NCI-H1105 treated with DMSO at 0.1 percent for 48 hours (cell line): ENCODE results near the gene GID4.

Experiments used
- DNase-seq: peaks from one replicate; lab custom pipeline; 2025; lab: John Stamatoyannopoulos, UW

Gene GID4

DNA sequence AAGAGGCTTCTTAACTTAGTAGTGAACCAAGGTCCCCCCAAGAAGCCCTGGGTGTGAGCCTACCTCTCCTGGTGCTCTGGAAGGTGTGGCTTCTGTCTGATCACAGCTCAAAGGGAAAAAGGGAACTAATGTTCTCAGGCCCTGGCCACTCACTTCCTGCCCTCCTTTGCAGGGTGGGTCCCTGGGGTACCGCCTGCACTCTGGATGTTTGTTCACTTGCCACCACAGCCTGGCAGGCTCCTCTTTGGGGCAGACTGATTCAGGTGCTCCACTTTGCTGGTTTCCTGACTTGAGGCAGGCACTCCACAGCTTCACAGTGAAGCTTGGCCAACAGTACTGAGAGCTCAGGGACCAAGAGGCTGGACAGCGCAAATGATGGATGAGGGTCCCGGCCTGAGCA lies 63.4 kb downstream of the GID4 start:
- no peak for DNase-seq

DNA sequence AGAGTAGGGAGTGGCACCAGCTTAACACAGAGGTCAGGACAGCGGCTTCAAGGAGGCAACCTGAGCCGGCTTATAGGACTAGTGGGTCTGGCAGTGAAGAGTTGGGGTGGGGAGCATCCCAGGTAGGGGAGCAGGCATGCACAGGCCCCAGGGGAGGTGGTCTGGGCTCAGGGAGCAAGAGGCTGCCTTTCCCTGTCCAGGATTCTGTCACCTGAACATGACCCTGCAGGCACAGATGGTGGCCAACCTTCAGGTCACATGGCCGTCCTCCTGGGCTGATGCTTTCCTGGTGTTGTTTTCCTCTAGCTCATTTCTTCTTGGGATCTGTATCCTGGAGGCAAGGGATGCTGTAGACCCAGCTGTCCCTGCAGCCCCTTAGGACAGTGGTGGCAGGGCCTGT lies 65.8 kb downstream of the GID4 start:
- DNase-seq = no peak

- no peak for DNase-seq
Observed at GRCh38 chr17:18105595-18105994, 66.4 kb downstream of the GID4 start.

DNA sequence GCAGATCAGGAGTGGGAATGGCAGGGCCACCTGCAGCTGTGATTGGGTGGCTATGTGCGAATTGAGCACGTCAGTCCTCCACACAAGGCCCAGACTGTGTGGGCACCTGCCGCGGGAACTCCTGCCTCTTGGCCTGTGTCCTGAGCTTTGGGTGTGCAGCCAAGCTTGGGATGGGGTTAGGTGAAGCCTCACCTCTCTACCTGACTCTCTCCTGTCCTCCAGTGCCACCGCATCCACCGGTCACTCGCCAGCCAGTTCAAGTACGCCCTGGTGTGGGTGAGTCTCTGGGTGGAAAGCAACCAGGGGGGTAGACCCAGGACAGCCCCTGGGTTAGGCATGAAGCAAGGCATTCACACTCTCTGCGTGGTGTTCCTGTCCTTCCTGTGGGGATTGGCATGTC lies 67.0 kb downstream of the GID4 start:
- no peak for DNase-seq

DNA sequence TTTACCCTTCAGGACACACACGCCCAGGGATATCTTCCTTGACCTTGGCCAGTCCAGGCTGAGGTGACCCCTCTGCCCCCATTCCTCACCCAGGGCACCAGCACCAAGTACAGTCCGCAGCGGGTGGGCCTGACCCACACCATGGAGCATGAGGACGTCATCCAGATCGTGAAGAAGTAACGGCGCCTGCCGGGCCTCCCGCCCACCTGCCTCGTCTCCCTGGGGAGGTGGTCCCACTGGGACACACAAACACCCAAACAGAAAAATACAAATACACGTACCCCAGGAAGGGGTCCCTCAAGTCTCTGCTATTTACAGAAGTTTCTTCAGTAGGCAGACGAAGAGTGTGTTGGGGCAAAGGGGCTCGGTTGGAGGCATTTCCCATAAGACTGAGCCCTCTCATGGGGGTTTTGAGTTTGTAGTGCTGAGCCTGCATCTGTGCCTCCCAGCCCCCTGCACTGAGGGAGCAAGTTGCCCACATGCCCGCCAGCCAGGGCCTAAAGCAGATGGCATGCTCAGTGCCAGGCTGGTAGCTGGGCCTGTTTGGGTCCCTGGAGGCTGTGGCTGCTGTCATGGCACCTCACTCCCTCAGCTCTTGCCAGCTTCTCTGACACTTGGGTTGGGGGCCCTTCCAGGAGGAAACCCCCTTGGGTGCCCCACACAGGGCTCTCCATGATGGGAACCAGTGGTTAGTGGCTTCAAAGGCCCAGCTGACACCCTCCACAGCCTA lies 68.0 kb downstream of the GID4 start:
- no peak for DNase-seq

- DNase-seq = no peak
Observed at GRCh38 chr17:18107971-18108370, 68.8 kb downstream of the GID4 start.

DNA sequence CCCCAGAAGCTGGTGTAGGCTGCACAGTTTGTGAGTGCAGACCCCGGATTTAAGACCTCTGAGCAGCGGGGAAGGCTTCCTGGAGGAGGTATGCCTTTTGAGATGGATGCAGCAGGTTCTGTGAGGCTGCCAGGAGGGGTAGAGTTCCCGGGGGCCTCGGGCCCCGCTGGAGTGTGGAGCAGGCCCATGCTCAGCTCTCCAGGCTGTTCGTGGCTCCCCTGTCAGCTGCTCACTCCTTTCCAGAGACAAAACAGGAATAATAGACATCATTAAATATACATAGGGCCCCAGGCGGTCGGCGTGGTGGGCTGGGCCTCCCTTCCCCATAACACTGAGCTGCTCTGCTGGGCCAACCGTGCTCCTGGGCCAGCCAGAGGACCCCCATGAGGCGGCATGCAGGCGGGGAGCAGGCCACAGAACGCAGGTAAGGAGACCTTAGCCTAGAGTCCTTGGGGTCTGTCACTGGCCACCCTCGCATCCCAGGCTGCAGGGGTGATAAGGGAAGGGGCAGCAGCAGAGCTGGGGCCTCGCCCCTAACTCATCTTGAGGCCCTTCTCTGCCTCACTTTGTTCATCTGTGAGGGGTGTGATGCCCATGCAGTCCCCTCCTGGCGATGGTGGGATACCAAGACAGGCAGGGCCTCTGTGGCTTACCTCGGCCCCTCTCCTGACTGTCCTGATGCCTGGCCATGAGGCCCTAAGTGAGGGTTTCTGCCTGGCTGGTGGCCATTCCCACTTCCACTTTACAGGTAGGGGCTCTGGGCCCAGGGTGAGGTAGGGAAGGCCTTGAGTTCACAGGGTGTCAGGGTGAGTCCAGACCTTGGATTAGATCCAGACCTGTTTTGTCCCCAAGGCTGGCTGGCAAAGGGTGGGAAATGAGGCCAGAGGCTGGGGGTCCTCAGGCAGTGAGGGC lies 69.4 kb downstream of the GID4 start, which contains the start of gene MYO15A:
MYO15A (plus strand) TSS at position 356 of the 912 bp plus-strand sequence. CDS start 10,045 bp downstream, outside the sequence.
- no peak for DNase-seq

DNA sequence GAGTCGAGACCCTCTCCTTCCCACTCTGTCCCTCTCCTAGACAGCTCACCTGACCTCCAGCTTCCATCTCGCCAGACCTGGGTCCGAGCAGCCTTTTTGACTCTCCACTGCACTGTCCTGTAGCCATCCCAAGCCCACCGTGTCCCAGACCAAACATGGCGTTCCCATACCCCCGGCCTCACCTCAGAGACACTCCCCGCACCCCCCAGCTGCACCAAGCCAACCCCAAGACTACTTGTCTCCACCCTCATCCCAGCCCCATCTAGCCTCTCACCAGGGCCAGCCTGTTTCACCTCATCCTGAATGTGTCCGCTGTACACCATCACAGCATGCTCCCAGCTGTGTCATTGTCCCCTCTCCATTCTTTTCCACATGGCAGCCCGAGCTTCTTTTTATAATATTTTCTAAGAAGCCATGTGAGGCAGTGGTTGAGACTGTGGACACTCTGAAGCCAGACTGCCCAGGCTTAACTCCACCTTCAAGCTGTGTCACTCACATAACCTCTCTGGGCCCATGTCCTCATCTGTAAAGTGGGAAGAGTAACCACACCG lies 70.8 kb downstream of the GID4 start:
- DNase-seq = no peak

DNA sequence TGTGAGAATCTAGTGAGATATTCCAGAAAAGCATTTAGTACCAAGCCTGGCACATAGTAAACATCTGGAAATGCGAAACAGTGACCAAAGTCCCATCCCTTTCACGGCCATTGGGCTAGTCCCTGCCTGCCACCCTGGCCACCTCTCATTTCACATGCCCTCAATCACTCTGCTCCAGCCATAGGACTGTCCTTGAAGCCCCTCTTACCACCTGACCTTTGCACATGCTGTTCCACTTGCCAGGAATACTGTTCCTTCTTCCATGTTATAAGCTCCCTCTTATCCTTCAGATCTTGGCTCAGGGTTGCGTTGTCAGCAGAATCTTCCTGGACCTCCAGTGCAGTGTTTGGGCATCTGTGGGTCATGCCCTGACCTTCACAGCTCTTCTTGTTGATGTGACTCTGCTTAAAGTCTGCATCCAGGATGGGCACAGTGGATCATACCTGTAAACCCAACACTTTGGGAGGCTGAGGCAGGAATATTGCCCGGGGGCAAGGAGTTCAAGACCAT lies 71.5 kb downstream of the GID4 start:
- DNase-seq = no peak

GRCh38 chr17:18111330-18111971 lies 72.2 kb downstream of the GID4 start:
- no peak for DNase-seq

- DNase-seq = no peak
Observed at GRCh38 chr17:18115517-18115916, 76.3 kb downstream of the GID4 start.

- DNase-seq = no peak
Observed at GRCh38 chr17:18116078-18116477, 76.9 kb downstream of the GID4 start.

DNA sequence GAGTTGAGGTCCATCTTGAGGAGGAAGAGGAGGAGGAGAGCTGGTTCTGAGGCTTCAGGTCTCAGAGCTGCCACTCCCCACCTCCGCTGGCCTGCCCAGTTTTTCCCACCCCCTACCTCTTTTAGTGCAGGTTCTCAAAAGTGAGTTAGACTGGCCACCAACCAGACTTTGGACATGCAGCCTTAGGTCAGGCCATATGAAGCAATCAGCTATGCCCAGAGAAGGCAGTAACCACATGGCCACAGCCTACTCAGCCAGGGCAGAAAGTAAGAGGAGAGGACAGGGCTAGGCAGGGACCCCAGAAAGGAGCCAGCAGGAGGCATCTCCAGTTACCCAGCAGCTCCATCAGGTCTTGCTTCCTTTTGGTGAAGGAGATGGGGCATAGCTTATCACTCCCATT lies 78.3 kb downstream of the GID4 start:
- DNase-seq = no peak
